GM23338 (cell line): Measurements from ENCODE around the gene APH1B. TPM values are rescaled to one million over a fixed set of nuclear protein-coding genes. Genes with fewer than 3 reads are reported as not detected.

ENCODE experiments used
- ATAC-seq: fragments of 200-7000 bp; cut with Tn5 transposase; 3 replicates; pipeline ENCODE4 v1.9.1; 2020
- DNase-seq: peaks from one replicate; pipeline ENCODE4 v3.0.0-alpha.2; 2015; ENCODE audit warnings: low spot score
- H2AFZ ChIP-seq: fragments of 200-600 bp; sonication (generic); 2 replicates; pipeline ENCODE4 v1.8.0; 2016; ENCODE audit warnings: antibody characterized with exemption, mild to moderate bottlenecking, moderate library complexity
- H3F3A ChIP-seq: fragments of 200-600 bp; sonication (generic); replicated peaks from 2 replicates; pipeline ENCODE4 v1.8.0; 2017; ENCODE audit warnings: antibody characterized with exemption, mixed run types, low read depth
- H3K27ac ChIP-seq: fragments of 200-600 bp; sonication (generic); 2 replicates; pipeline ENCODE4 v1.6.1; 2016; ENCODE audit warnings: low read depth
- H3K27me3 ChIP-seq: fragments of 200-600 bp; sonication (generic); 2 replicates; pipeline ENCODE4 v1.8.0; 2016; ENCODE audit warnings: mild to moderate bottlenecking, mixed run types, moderate library complexity; ENCODE audit not compliant: insufficient read depth
- H3K36me3 ChIP-seq: fragments of 200-600 bp; sonication (generic); 2 replicates; pipeline ENCODE4 v1.8.0; 2016; ENCODE audit warnings: mild to moderate bottlenecking; ENCODE audit not compliant: insufficient read depth
- H3K4me1 ChIP-seq: fragments of 200-600 bp; sonication (generic); 2 replicates; pipeline ENCODE4 v1.8.0; 2016; ENCODE audit warnings: mild to moderate bottlenecking, moderate library complexity; ENCODE audit not compliant: insufficient read depth
- H3K4me2 ChIP-seq: fragments of 200-600 bp; sonication (generic); 2 replicates; pipeline ENCODE4 v1.7.1; 2017; ENCODE audit warnings: mixed run types
- H3K4me3 ChIP-seq: fragments of 200-600 bp; sonication (generic); 2 replicates; pipeline ENCODE4 v1.6.1; 2016; ENCODE audit warnings: mixed run types
- H3K79me2 ChIP-seq: fragments of 200-600 bp; sonication (generic); replicated peaks from 2 replicates; pipeline ENCODE4 v1.8.0; 2017; ENCODE audit warnings: mild to moderate bottlenecking; ENCODE audit not compliant: insufficient read depth
- H3K9me2 ChIP-seq: fragments of 200-600 bp; sonication (generic); 2 replicates; pipeline ENCODE4 v1.8.0; 2017; ENCODE audit not compliant: insufficient read depth
- H4K20me1 ChIP-seq: fragments of 200-600 bp; sonication (generic); replicated peaks from 2 replicates; pipeline ENCODE4 v1.8.0; 2017; ENCODE audit warnings: mild to moderate bottlenecking; ENCODE audit not compliant: insufficient read depth
- H3K27ac Mint-ChIP-seq: 2 replicates; pipeline ENCODE4 v1.8.0; 2020; ENCODE audit warnings: inconsistent platforms, mild to moderate bottlenecking, moderate library complexity, mixed read lengths
- H3K27me3 Mint-ChIP-seq: 3 replicates; pipeline ENCODE4 v1.8.0; 2022; ENCODE audit warnings: low read depth, mild to moderate bottlenecking, moderate library complexity, mixed read lengths, inconsistent platforms; ENCODE audit not compliant: insufficient read depth, poor library complexity
- H3K36me3 Mint-ChIP-seq: 3 replicates; pipeline ENCODE4 v1.8.0; 2021; ENCODE audit warnings: low read depth, mild to moderate bottlenecking, inconsistent platforms, moderate library complexity, mixed read lengths
- H3K4me1 Mint-ChIP-seq: 3 replicates; pipeline ENCODE4 v1.8.0; 2020; ENCODE audit warnings: mild to moderate bottlenecking, inconsistent platforms, mixed read lengths
- H3K4me3 Mint-ChIP-seq: 3 replicates; pipeline ENCODE4 v1.8.0; 2021; ENCODE audit warnings: moderate library complexity, mild to moderate bottlenecking, inconsistent platforms, mixed read lengths
- H3K9me3 Mint-ChIP-seq: 3 replicates; pipeline ENCODE4 v1.8.0; 2020; ENCODE audit warnings: moderate library complexity, mild to moderate bottlenecking, inconsistent platforms, mixed read lengths
- CREB1 ChIP-seq: fragments of 250-450 bp; sonication (Bioruptor Pico); IDR thresholded peaks from 2 replicates; pipeline ENCODE4 v1.5.0; 2020; ENCODE audit warnings: low read depth, mild to moderate bottlenecking, moderate library complexity
- EZH2 ChIP-seq: fragments of 200-600 bp; sonication (generic); IDR thresholded peaks from one replicate; pipeline ENCODE4 v1.8.0; 2017; ENCODE audit warnings: antibody characterized with exemption, mild to moderate bottlenecking, low read depth; ENCODE audit not compliant: unreplicated experiment
- JUNB ChIP-seq: IDR thresholded peaks from one replicate; pipeline ENCODE4 v1.6.1; 2016; ENCODE audit warnings: antibody characterized with exemption; ENCODE audit not compliant: unreplicated experiment
- NANOG ChIP-seq: IDR thresholded peaks from 2 replicates; pipeline ENCODE4 v1.6.1; 2016; ENCODE audit warnings: antibody characterized with exemption, borderline replicate concordance
- POLR2AphosphoS5 ChIP-seq: IDR thresholded peaks from 2 replicates; pipeline ENCODE4 v1.6.1; 2016; ENCODE audit warnings: antibody characterized with exemption, low read depth
- STAT1 ChIP-seq: IDR thresholded peaks from one replicate; pipeline ENCODE4 v1.6.1; 2016; ENCODE audit warnings: antibody characterized with exemption; ENCODE audit not compliant: unreplicated experiment
- ZNF114 ChIP-seq: fragments of 250-450 bp; sonication (Bioruptor Pico); IDR thresholded peaks from 2 replicates; pipeline ENCODE4 v1.5.0; 2020; ENCODE audit warnings: mild to moderate bottlenecking, moderate library complexity
- ZNF331 ChIP-seq: fragments of 250-450 bp; sonication (Bioruptor Pico); IDR thresholded peaks from 2 replicates; pipeline ENCODE4 v1.5.0; 2020; ENCODE audit warnings: low read depth, mild to moderate bottlenecking, moderate library complexity
- polyA plus RNA-seq: library from polyadenylated mRNA; unstranded; fragments of >200 nt; fragmentation: Nextera tagmentation; extraction: Ambion mirVana; gene quantifications from 2 replicates; pipeline ENCODE4 v1.2.1, GENCODE V29; 2016
- total RNA-seq: library from RNA; depleted of rRNA; stranded (reverse); fragments of >200 nt; shearing (Covaris generic); gene quantifications from 2 replicates; pipeline ENCODE4 v1.2.3, GENCODE V29; 2014
- TF ChIP-seq, protein P1 (sequence below): IDR thresholded peaks from one replicate; pipeline ENCODE4 v1.6.1; 2018; ENCODE audit warnings: antibody characterized with exemption; ENCODE audit not compliant: unreplicated experiment

The APH1B gene
- total and polyA plus RNA-seq, 2 experiments from 2014 or later, result 14.3 to 24.4 TPM

DNA sequence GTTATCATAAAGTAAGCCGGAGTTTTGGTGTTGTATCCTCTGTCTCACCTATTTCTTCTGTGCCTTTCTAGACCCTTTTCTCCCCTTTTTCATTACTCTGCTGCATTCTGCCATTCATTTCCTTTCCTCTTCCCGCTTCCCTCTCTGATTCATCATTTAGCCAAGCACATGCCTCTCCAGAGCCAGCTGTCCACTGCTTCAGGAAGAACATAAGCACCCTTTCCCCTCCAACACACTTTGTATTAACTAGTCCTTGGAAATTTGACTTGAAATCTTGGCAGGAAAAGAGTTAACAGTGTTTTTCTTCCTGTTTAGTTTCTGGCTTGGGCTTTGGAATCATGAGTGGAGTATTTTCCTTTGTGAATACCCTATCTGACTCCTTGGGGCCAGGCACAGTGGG lies 9.7 kb downstream of the APH1B start:
- Histone ChIP-seq H3K4me1 (no peaks in the 10 kb centered on the region), H3K4me3 (no peak overlapping the region), H3K9me2 (no peaks in the 10 kb centered on the region), H3K36me3 (no peaks in the 10 kb centered on the region), H3K27ac (no peak overlapping the region), H3K27me3 (no peaks in the 10 kb centered on the region), H2AFZ (no peak overlapping the region), H4K20me1 (no peaks in the 10 kb centered on the region), H3F3A (no peaks in the 10 kb centered on the region), H3K79me2 (no peaks in the 10 kb centered on the region), H3K4me2 (no peak overlapping the region)
- DNase-seq (no peak), ATAC-seq (no peak)
- Mint-ChIP-seq H3K4me3 (no peak overlapping the region), H3K4me1 (peaks cover 6% of the 10 kb centered on the region; the same call in 1 of the 3 replicates), H3K27ac (no peak overlapping the region), H3K27me3 (peaks cover 3% of the 10 kb centered on the region), H3K36me3 (peaks cover 3% of the 10 kb centered on the region; the same call in 1 of the 3 replicates), H3K9me3 (no peaks in the 10 kb centered on the region)
- TF ChIP-seq JUNB, result no peak
- no peak for TF ChIP-seq NANOG
- TF ChIP-seq, protein P1, sequence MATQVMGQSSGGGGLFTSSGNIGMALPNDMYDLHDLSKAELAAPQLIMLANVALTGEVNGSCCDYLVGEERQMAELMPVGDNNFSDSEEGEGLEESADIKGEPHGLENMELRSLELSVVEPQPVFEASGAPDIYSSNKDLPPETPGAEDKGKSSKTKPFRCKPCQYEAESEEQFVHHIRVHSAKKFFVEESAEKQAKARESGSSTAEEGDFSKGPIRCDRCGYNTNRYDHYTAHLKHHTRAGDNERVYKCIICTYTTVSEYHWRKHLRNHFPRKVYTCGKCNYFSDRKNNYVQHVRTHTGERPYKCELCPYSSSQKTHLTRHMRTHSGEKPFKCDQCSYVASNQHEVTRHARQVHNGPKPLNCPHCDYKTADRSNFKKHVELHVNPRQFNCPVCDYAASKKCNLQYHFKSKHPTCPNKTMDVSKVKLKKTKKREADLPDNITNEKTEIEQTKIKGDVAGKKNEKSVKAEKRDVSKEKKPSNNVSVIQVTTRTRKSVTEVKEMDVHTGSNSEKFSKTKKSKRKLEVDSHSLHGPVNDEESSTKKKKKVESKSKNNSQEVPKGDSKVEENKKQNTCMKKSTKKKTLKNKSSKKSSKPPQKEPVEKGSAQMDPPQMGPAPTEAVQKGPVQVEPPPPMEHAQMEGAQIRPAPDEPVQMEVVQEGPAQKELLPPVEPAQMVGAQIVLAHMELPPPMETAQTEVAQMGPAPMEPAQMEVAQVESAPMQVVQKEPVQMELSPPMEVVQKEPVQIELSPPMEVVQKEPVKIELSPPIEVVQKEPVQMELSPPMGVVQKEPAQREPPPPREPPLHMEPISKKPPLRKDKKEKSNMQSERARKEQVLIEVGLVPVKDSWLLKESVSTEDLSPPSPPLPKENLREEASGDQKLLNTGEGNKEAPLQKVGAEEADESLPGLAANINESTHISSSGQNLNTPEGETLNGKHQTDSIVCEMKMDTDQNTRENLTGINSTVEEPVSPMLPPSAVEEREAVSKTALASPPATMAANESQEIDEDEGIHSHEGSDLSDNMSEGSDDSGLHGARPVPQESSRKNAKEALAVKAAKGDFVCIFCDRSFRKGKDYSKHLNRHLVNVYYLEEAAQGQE, result no peak
- TF ChIP-seq EZH2, result no peak
- no peak for TF ChIP-seq POLR2AphosphoS5
- TF ChIP-seq ZNF331 (CRISPR knock-in tag), result no peak
- no peak for TF ChIP-seq CREB1 (CRISPR knock-in tag)
- TF ChIP-seq ZNF114 (CRISPR knock-in tag), result no peak
- no peak for TF ChIP-seq STAT1

DNA sequence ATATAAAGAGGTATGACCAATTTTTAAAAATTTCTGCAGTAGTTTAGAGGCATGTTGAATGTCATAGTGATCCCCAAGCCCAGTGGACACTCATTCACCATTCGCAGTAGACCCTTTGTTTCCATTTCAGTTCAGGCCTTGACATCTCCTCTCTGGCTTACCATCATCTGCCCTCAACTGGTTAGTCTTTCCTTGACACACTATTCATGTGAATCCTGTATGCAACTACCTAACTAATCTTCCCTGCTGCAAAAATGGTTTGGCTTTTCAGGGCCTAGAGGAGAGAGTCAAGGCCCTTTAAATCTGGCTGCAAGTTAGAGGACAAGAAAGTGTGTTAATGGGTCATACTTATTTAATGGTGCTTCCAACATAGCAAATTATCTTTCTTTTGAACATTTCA lies 10.9 kb downstream of the APH1B start:
- H3K4me3 ChIP-seq, result no peak overlapping the region
- ATAC-seq (no peak), DNase-seq (no peak)
- Mint-ChIP-seq H3K4me1 (peaks cover 6% of the 10 kb centered on the region; the same call in 1 of the 3 replicates), H3K4me3 (no peak overlapping the region), H3K27me3 (peaks cover 3% of the 10 kb centered on the region), H3K9me3 (no peaks in the 10 kb centered on the region), H3K36me3 (peaks cover 4% of the 10 kb centered on the region), H3K27ac (no peak overlapping the region)
- H3K79me2 ChIP-seq, result no peaks in the 10 kb centered on the region
- H3K9me2 ChIP-seq, result no peaks in the 10 kb centered on the region
- H3F3A ChIP-seq, result no peaks in the 10 kb centered on the region
- H3K36me3 ChIP-seq, result no peaks in the 10 kb centered on the region
- no peak overlapping the region for H2AFZ ChIP-seq
- no peaks in the 10 kb centered on the region for H4K20me1 ChIP-seq
- no peaks in the 10 kb centered on the region for H3K4me1 ChIP-seq
- no peak overlapping the region for H3K27ac ChIP-seq
- no peaks in the 10 kb centered on the region for H3K27me3 ChIP-seq
- no peak overlapping the region for H3K4me2 ChIP-seq
- TF ChIP-seq EZH2, result no peak
